Keratinocyte (primary cell): ENCODE measurements around the gene IRF2BP2. TPM values are rescaled to one million over a fixed set of nuclear protein-coding genes. Genes with fewer than 3 reads are reported as not detected.

Experiments used
- DNase-seq: peaks from one replicate; pipeline ENCODE4 v3.0.0-alpha.2; 2011; ENCODE audit warnings: low read depth, missing footprints, low spot score
- FAIRE-seq: peaks from 2 replicates; lab custom pipeline; 2011; peaks lifted over from hg19 to GRCh38; lab: Jason Lieb, UNC
- H2AFZ ChIP-seq: 2 replicates; pipeline ENCODE4 v1.6.0; 2012; ENCODE audit warnings: low read length, control low read depth, inconsistent platforms; ENCODE audit not compliant: control insufficient read depth
- H3K27ac ChIP-seq: 2 replicates; pipeline ENCODE4 v1.5.1; 2011; ENCODE audit warnings: low read length; ENCODE audit not compliant: control insufficient read depth, insufficient read depth
- H3K27me3 ChIP-seq: 3 replicates; pipeline ENCODE4 v1.6.0; 2011; ENCODE audit warnings: low read length; ENCODE audit not compliant: control insufficient read depth, insufficient read depth; ENCODE audit errors: extremely low read depth
- H3K36me3 ChIP-seq, 2 experiments: 2 replicates in 1 of 2; 3 replicates in 1 of 2; pipeline ENCODE4 v1.5.1; 2011; ENCODE audit warnings: low read length in 2 of 2, mild to moderate bottlenecking in 1 of 2; ENCODE audit not compliant: control insufficient read depth in 2 of 2, insufficient read depth in 2 of 2; ENCODE audit errors: extremely low read depth in 1 of 2
- H3K4me1 ChIP-seq: 3 replicates; pipeline ENCODE4 v1.5.1; 2011; ENCODE audit warnings: low read length; ENCODE audit not compliant: control insufficient read depth, insufficient read depth; ENCODE audit errors: extremely low read depth
- H3K4me2 ChIP-seq: 3 replicates; pipeline ENCODE4 v1.6.0; 2011; ENCODE audit warnings: low read depth, low read length; ENCODE audit not compliant: control insufficient read depth, insufficient read depth; ENCODE audit errors: extremely low read depth
- H3K4me3 ChIP-seq, 3 experiments: fragments of 200-600 bp in 1 of 3; sonication (generic) in 1 of 3; 2 replicates in 2 of 3; 3 replicates in 1 of 3; pipeline ENCODE4 v1.5.1; 2011 to 2016; ENCODE audit warnings: low read length in 3 of 3, mild to moderate bottlenecking in 3 of 3, control low read depth in 2 of 3, inconsistent platforms in 1 of 3, low read depth in 1 of 3, mixed read lengths in 1 of 3, mixed run types in 1 of 3, moderate library complexity in 1 of 3; ENCODE audit not compliant: control insufficient read depth in 2 of 3, insufficient read depth in 2 of 3; ENCODE audit errors: extremely low read depth in 1 of 3
- H3K79me2 ChIP-seq: 2 replicates; pipeline ENCODE4 v1.6.0; 2012; ENCODE audit warnings: low read length; ENCODE audit not compliant: control insufficient read depth, insufficient read depth
- H3K9ac ChIP-seq: 3 replicates; pipeline ENCODE4 v1.6.0; 2011; ENCODE audit warnings: low read length; ENCODE audit not compliant: control insufficient read depth, insufficient read depth; ENCODE audit errors: extremely low read depth
- H3K9me1 ChIP-seq: 3 replicates; pipeline ENCODE4 v1.6.0; 2011; ENCODE audit warnings: low read length; ENCODE audit not compliant: control insufficient read depth, insufficient read depth; ENCODE audit errors: extremely low read depth
- H3K9me3 ChIP-seq: 2 replicates; pipeline ENCODE4 v1.5.1; 2012; ENCODE audit warnings: low read depth, low read length; ENCODE audit not compliant: control insufficient read depth
- H4K20me1 ChIP-seq: 3 replicates; pipeline ENCODE4 v1.6.0; 2011; ENCODE audit warnings: low read length; ENCODE audit not compliant: control insufficient read depth, insufficient read depth; ENCODE audit errors: extremely low read depth
- EZH2 ChIP-seq: IDR thresholded peaks from one replicate; pipeline ENCODE4 v1.6.1; 2012; ENCODE audit warnings: inconsistent platforms, mild to moderate bottlenecking, low read length, moderate library complexity
- dilution Hi-C: fragments of 300-500 bp; cut with MboI; formaldehyde crosslinking; loops from one replicate; pipeline ENCODE4 v1.7.0; 2020; ENCODE audit warnings: low sequenced_read_pairs; ENCODE audit not compliant: extremely low pct_ligation_motif_present
- polyA plus RNA-seq, 5 experiments: library from polyadenylated mRNA; depleted of rRNA in 3 of 5; stranded (reverse) in 3 of 5; stranded (forward) in 1 of 5; unstranded in 1 of 5; fragments of >200 nt; gene quantifications; 1 replicate in 1 of 5; 2 replicates in 3 of 5; 3 replicates in 1 of 5; pipeline versions ENCODE4 v1.2.1 to v1.2.3, GENCODE V29; 2011 to 2012; ENCODE audit warnings: missing spikeins in 2 of 5, low read depth in 1 of 5, low replicate concordance in 1 of 5
- small RNA-seq, 3 experiments: library from RNA; depleted of rRNA; stranded (forward); fragments of <200 nt; gene quantifications; one replicate each; pipeline ENCODE3, GENCODE V24; 2012; ENCODE audit warnings: low read depth in 3 of 3, low replicate concordance in 1 of 3; ENCODE audit not compliant: insufficient read length in 3 of 3
- TF ChIP-seq, protein P1 (sequence below), 3 experiments: IDR thresholded peaks in 1 of 3; conservative IDR thresholded peaks in 1 of 3; optimal IDR thresholded peaks in 1 of 3; 2 replicates in 2 of 3; 3 replicates in 1 of 3; pipeline versions ENCODE3 to v1.5.1; 2011; ENCODE audit warnings: low read length in 3 of 3, mild to moderate bottlenecking in 3 of 3, moderate library complexity in 2 of 3, control low read depth in 1 of 3, inconsistent platforms in 1 of 3; ENCODE audit not compliant: insufficient read depth in 2 of 3; ENCODE audit errors: extremely low read depth in 1 of 3

IRF2BP2 gene
- polyA plus RNA-seq, 1 donor (not counting 4 experiments of a cell fraction or from before 2014, with no cell fraction given): 29.9 TPM

DNA sequence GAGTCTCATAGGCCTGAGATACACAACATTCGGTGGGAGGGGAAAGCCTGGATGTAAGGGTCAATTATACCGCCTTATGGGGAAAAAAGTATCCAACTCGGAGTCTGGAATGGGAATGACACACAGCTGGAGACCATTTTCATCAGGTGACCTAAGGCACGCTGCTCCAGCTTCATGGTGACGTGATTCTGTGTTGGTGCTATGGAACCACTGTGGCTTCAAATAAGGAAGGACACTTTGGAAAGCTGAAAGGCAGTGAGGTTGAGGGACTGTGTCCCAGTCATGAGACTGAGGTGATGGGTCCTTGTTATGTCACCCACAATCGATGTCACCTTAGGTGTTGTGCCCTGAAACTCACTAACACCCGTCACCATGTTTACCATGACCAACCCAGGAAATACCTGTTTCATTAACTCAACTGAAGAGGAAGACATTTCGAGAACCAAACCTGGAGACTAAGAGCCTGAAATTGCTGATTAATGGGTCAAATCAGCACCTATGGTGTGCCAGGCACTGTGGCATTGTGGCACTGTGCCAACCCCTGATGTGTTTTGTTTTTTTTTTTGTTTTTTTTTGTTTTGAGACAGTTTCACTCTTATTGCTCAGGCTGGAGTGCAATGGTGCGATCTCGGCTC is 54.5 kb downstream of the IRF2BP2 start:
- Histone ChIP-seq H3K9me1 (no peaks in the 10 kb centered on the region), H3K4me2 (no peak overlapping the region), H4K20me1 (no peaks in the 10 kb centered on the region), H3K9me3 (no peaks in the 10 kb centered on the region), H3K36me3 (no peaks in the 10 kb centered on the region), H3K79me2 (no peaks in the 10 kb centered on the region), H3K9ac (no peak overlapping the region), H2AFZ (no peak overlapping the region), H3K27ac (no peak overlapping the region), H3K27me3 (no peaks in the 10 kb centered on the region), H3K4me3 (no peak overlapping the region), H3K4me1 (peaks cover under 1% of the 10 kb centered on the region)
- no peak for DNase-seq
- dilution Hi-C loops: no loop called here
- no peak for FAIRE-seq
- TF ChIP-seq, protein P1, sequence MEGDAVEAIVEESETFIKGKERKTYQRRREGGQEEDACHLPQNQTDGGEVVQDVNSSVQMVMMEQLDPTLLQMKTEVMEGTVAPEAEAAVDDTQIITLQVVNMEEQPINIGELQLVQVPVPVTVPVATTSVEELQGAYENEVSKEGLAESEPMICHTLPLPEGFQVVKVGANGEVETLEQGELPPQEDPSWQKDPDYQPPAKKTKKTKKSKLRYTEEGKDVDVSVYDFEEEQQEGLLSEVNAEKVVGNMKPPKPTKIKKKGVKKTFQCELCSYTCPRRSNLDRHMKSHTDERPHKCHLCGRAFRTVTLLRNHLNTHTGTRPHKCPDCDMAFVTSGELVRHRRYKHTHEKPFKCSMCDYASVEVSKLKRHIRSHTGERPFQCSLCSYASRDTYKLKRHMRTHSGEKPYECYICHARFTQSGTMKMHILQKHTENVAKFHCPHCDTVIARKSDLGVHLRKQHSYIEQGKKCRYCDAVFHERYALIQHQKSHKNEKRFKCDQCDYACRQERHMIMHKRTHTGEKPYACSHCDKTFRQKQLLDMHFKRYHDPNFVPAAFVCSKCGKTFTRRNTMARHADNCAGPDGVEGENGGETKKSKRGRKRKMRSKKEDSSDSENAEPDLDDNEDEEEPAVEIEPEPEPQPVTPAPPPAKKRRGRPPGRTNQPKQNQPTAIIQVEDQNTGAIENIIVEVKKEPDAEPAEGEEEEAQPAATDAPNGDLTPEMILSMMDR (optimal IDR thresholded peaks at IDR 0.05 in 1 of 3, IDR thresholded peaks at IDR 0.05 in 1 of 3, conservative IDR thresholded peaks at IDR 0.05 in 1 of 3; ENCODE audit: extremely low read depth in 1 of 3, insufficient read depth in 2 of 3, low read length in 3 of 3): no peak
- TF ChIP-seq EZH2: no peak

DNA sequence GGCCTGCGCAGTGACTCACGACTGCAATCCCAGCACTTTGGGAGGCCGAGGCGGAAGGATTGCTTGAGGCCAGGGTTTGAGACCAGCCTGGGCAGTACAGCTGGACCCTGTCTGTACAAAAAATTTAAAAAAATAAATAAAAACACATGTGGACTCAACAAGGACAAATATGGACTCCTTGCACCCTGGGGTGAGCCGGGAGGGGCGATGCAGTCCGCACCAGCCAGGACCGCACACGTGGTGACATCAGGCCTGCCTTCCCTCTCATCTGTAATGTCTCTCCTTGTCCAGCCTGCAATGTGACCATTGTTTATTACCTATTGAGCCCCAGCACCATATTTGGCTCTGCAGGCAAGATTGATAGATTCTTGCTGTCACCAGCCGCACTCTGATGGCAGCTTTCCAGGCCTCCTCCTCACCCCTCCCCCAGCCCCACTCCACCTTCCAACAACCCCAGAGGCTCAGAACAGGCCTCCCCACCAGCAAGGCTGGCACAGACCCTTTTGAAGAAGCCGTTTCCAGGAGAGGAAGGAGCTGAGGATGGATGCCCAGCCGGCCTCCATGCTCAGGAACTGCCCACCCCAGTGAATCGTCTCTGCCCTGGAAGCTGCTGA is 55.2 kb downstream of the IRF2BP2 start:
- Histone ChIP-seq H3K4me3 (no peak overlapping the region), H3K27me3 (no peaks in the 10 kb centered on the region), H3K9ac (no peak overlapping the region), H3K27ac (no peak overlapping the region), H3K4me2 (no peak overlapping the region), H3K9me3 (no peaks in the 10 kb centered on the region), H3K79me2 (no peaks in the 10 kb centered on the region), H2AFZ (no peak overlapping the region), H3K9me1 (no peaks in the 10 kb centered on the region), H4K20me1 (no peaks in the 10 kb centered on the region), H3K4me1 (peaks cover 5% of the 10 kb centered on the region), H3K36me3 (no peaks in the 10 kb centered on the region)
- FAIRE-seq (no peak), DNase-seq (no peak)
- no peak for TF ChIP-seq EZH2
- TF ChIP-seq, protein P1 (optimal IDR thresholded peaks at IDR 0.05 in 1 of 3, IDR thresholded peaks at IDR 0.05 in 1 of 3, conservative IDR thresholded peaks at IDR 0.05 in 1 of 3; ENCODE audit: extremely low read depth in 1 of 3, insufficient read depth in 2 of 3, low read length in 3 of 3): no peak
- dilution Hi-C loops: no loop called here

Small RNAs within 50 kb of the gene (small RNA-seq; reads per million reads assigned to genes)
- gene RF00096: 0 reads per million in 3 experiments

Other genes with a start within 250 kb of the IRF2BP2 start
- gene COA6, start 236.7 kb downstream of the IRF2BP2 start, polyA plus RNA-seq: 24.2 to 36.0 TPM (median 24.3 TPM) in 3 replicates
- 18.4 to 28.7 TPM (median 23.6 TPM) in 3 replicates for gene TARBP1, start 131.0 kb downstream of the IRF2BP2 start, polyA plus RNA-seq